Measurements from ENCODE around the gene CDADC1.

DNA sequence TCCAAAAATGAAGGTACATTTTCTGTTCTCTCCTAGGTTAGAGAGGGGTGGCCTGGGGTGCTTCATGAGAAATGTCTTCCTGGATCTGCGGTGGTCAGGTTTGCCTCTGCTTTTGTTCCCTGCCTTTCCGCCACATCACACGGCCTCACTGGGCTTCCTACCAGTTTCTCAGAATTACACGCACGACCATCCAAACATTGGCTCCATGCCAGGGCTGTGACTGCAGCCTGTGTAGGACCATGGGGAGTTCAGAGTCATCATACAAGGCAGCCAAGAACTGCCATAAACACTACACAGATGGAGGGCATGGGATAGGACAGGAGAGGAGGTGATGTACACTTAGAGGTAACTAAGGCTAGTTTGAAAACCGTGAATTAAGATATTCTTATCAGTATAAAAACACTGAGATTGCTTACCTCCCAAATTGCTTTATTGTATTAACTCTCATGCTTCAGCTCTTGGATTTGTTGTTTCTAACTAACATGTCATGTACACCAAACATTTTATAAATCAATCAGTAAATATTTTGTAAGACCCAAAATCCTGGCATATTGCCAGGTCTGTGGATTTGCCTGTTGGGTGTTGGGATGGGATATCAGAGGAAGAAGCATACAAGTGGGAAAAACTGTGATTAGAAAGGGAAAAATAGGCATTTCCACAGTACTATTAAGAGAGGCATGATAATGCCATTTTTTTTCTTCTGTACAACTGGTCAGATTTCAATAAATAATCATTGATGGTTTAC, 45.2 kb downstream of the CDADC1 start:
- TF ChIP-seq POLR2AphosphoS5 (IDR thresholded peaks at IDR 0.05) (no peak), TAF1 (IDR thresholded peaks at IDR 0.05; ENCODE audit: low read depth) (no peak), SMC3 (conservative IDR thresholded peaks at IDR 0.05; ENCODE audit: poor library complexity) (no peak), EZH2 (IDR thresholded peaks at IDR 0.05; ENCODE audit: borderline replicate concordance, insufficient read depth, low read length, poor library complexity, severe bottlenecking) (no peak), RAD21 (conservative IDR thresholded peaks at IDR 0.05) (no peak)
- TF ChIP-seq, protein P1, sequence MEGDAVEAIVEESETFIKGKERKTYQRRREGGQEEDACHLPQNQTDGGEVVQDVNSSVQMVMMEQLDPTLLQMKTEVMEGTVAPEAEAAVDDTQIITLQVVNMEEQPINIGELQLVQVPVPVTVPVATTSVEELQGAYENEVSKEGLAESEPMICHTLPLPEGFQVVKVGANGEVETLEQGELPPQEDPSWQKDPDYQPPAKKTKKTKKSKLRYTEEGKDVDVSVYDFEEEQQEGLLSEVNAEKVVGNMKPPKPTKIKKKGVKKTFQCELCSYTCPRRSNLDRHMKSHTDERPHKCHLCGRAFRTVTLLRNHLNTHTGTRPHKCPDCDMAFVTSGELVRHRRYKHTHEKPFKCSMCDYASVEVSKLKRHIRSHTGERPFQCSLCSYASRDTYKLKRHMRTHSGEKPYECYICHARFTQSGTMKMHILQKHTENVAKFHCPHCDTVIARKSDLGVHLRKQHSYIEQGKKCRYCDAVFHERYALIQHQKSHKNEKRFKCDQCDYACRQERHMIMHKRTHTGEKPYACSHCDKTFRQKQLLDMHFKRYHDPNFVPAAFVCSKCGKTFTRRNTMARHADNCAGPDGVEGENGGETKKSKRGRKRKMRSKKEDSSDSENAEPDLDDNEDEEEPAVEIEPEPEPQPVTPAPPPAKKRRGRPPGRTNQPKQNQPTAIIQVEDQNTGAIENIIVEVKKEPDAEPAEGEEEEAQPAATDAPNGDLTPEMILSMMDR (IDR thresholded peaks at IDR 0.05; ENCODE audit: poor library complexity, severe bottlenecking), result no peak

Measured in neural cell (in vitro differentiated cells).